AG08396 (cell line): Measurements from ENCODE around the gene KIRREL3.

Source experiments
- DNase-seq: peaks from one replicate; pipeline ENCODE4 v3.0.0; 2012; ENCODE audit warnings: low spot score, mixed read lengths

KIRREL3 gene

DNA sequence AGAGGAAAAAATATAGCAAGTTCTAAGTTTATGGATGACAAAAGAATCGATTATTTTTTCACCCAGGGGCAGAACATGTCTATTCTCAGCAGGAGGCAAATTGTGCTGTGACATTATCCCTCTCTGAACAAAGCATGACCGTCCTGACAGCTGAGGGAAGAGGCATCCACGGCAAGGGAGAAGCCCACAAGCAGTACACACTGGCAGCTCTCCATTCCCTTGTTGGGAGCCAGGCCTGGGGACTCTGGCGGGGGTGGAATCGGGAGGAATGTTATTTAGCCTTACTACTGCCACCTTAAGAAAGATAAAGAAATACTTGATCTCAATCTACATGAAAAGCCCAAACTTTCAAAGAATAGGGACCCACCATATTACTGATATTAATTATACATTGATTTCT, 3.4 kb downstream of the KIRREL3 start:
- DNase-seq, result peak; percentile 39

DNA sequence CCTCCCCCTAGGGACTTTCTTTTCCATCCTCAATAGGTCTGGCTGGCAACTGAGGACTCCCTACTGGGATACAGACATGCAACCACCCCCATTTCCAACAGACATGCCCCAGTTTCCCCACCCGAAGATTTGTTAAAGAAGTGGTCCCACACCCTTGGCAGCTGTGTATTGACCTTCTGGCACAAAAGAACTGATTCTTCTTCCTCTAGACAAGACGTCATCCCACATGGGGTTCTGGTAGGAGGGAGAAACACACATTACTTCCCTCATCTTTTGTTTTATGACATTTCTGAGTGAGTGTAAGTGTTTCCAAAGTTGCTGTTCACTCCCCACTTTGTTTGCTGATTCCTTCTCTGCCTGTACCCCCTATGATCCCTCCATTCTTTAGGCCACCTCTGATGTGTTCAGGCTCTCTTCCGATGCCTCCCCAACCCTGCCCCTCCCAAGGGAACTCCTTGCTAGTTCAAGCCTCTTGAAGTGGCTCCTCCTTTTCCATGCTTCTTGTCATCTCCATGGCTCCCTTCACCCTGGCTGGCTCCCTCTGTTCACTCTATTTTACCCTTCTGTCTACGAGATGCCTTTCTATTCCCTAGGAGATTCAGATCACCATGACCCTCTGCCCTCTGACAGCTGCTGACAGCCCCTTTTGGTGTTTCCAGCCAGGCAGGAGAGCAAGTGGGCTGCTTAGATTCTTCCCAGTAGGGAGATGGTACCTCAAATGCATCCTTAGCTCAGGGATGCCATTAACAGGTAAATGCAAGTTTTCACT, 4.3 kb downstream of the KIRREL3 start:
- no peak for DNase-seq

- DNase-seq, result peak; percentile 23
Measured at GRCh38 chr11:126993599-126993998, 7.0 kb downstream of the KIRREL3 start.

- peak; percentile 64 for DNase-seq
Measured at GRCh38 chr11:126992804-126993111, 7.8 kb downstream of the KIRREL3 start.

- DNase-seq, result peak; percentile 79
Measured at GRCh38 chr11:126992065-126992803, 8.3 kb downstream of the KIRREL3 start.

- no peak for DNase-seq
Measured at GRCh38 chr11:126991596-126991995, 9.0 kb downstream of the KIRREL3 start.

GRCh38 chr11:126990716-126991480, 9.7 kb downstream of the KIRREL3 start:
- no peak for DNase-seq

DNA sequence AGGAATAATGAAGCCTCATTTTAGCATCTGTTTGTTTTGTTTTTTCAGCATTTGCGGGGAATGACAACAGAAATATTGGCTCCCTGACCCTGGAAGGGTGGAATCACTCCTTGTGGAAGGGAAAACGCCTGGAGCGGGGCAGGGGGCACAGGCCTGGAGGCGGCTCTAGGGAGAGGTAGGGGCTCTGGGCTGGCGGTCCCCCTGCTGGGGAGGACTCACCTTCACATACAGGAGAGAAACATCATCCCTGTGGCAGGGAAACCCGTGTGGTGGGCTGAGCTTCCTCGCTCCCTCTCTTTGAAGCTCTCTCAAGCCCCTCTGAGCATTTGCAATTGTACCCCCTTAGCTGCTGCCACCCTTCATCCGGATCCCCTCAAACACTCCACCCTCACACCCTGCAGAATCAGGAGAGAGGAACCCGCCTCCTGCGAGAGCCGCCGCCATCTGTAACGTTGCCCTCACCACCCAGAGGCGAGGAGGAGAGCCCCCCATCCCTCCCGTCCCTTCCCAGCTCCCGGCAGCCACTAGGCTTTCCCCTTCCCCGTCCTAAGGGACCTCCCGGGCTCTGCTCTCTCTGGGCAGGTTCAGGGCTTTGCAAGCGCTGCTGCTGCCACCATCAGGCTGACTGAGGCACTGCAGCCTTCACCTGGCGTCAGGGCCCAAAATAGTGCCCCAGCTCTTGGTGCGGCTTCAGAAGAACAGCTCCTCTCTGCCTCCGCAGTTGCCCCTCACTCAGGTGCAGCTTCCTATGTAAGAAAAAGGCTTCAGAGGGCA, 10.4 kb downstream of the KIRREL3 start:
- DNase-seq, result peak; percentile 82

- DNase-seq, result no peak
Measured at GRCh38 chr11:126988655-126989054, 11.9 kb downstream of the KIRREL3 start.

DNA sequence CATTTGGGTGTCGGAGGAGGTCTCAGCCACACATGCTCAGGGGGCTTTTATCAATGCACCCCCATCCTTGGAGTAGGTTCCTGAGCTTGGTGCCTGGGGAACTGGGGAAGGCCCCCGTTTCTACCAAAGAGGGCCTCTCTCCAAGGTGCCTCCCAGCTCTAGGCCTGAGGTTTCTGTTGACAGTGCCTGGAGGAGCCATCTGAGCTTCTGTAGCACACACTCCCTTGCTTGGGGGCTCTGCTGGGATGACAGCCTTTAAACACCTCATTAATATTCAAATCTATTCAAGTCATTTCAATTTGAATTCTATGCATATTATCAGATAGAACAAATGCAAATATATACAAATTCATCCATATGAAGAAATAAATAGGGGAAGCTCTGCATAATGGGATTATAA, 18.9 kb downstream of the KIRREL3 start:
- no peak for DNase-seq

GRCh38 chr11:126978911-126979310, 21.7 kb downstream of the KIRREL3 start:
- DNase-seq, result no peak

DNA sequence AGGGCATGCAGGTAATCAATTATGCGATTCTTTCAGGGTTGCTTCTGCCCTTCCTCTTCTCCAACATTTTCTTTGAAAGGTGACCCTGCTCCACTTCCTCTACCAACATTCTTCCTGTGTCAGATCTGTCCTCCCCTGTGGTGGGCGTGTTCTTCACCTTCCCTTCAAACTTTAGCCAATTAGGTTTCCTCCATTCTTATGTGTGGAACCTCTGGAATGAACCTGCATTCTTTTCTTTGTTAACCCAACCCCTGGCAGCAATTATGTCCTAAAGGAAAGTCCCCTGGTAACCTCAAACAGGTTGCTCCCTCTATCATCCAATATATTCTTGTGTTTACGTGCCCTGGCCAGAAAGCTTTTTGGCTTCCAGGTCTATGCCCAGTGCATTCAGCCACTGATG, 22.4 kb downstream of the KIRREL3 start:
- DNase-seq, result no peak

DNA sequence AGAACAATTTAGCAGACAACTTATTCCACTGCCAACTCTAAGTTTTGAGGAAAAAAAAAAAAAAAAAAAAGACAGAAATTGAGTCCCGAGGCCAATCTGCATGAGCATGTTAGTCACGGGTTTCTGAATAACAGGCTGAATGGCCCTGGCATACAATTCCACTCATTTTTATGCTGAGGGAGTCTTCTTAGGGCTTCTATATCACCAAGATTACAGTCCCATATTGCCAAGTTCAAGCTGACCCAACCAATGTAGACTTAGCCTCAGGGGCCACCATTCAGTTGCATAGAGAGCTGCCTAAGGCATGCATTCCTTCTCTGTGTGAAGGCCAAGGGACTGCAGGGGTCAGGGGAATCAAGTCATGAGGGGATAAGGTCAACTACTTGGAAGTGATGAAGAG, 27.5 kb downstream of the KIRREL3 start:
- DNase-seq, result no peak

GRCh38 chr11:126971305-126971704, 29.3 kb downstream of the KIRREL3 start:
- DNase-seq, result no peak

GRCh38 chr11:126969865-126970479, 30.6 kb downstream of the KIRREL3 start:
- DNase-seq, result peak; percentile 69

DNA sequence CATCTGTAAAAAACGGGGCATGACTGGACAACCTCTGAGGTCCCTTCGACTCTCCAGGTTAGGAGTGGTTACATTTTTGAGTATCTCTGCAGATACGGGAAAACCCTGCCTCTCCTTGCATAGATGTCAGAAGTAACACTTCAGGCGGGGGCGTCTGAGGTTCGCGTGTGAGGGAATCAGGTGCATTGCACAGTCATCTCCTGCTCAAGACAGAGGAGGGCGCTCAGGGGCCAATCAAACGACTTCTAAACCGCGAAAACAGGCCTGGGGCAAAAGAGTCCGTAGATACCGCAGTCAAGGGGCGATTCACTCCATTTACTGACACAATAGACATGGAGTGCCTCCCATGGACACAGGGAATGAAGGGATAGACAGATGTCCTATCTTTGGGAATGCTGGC, 31.7 kb downstream of the KIRREL3 start:
- no peak for DNase-seq

DNA sequence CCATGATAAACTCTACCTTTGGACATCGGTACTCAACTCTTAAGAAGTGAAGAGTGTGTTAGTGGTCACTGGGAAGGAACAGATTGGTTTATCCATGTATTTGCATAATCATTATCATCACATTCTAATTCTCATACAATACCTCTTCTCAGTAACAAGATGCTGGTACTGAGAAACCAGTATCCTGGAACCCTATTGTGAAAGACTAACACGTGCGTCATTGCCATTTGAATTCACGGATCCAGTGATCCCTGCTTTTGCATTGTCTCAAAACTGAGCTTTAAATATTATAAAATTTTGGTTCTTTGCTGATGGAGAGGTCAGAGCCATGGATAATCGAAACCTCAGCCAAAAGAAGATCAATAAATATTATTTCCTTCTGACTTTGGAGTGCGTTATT, 35.2 kb downstream of the KIRREL3 start:
- DNase-seq, result no peak

DNA sequence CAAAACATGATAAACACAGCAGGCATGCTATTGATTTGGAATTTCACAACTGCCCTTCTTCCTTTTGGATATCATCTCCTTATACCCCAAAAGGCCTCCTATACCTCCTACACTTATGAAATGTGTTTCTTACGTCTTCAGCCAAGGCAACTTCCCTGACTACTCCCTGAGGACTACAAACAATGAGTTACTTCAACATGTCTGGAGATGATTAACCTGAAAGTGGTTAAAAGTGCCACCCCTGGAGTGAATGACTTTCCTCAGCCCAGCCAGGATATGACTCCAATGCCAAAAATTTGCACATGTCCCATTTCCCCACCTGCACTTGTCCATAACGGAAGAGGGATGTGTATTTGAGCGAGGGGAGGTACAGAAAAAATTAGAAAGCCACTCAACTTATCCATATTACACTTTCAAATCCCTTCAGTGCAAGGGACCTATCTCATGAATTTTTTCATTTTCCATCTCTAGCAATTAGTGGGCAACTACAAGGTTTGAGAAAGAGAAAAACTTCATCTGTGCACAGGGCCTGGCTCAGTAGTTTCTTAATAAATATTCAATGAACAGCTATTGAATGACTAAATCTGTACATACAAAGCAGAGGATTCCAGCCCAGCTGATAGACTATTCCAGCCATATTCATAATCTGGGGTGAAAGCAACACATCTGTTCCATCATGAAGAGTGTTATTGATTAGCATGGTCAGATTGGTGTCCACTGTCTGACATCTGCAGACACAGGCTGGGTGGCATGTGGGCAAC, 36.8 kb downstream of the KIRREL3 start:
- DNase-seq, result no peak

DNA sequence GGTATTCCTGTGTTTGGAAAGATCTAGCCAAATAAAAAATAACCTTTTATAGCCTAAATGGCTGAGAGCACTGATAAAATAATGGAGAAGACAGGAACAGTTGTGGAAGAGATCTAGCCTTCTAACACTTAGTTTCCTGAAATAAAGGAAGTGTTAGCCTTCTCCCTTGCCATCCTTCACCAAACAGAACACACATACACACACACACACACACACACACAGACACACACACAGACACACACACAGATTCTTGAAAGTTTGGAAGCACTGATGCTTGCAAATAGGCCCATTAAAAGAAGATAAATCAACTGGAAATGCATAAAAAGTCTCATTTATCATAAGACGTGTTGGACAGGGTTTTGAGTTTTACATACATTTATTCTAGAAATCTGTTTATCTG, 37.5 kb downstream of the KIRREL3 start:
- DNase-seq, result no peak

- DNase-seq, result no peak
Measured at GRCh38 chr11:126959700-126960099, 40.9 kb downstream of the KIRREL3 start.

DNA sequence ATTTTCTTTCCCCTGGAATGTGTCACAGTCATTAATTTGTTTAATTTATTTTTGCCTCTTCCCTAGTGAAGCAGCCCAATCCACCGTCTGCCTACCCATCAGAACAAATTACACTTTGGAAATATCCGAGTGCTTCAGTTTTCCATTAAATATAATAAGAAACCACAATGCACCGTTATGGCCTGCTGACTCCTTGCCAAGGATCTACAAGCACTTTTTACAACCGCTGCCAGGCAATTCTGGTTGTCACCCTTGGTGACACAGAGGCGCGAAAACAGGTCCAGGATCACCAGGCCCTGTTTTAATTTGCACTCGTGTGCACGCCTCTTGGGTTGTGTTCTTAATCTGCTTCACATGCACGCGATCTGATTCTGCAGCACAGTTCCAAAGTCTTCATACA, 43.9 kb downstream of the KIRREL3 start:
- DNase-seq, result no peak
